ENCODE results near the gene LTBP1.
"Not testable (repeated sequence)": the region's sequence is repeated elsewhere in the genome, so short reads cannot be mapped to it uniquely, and the experiment has no call there.

Gene LTBP1

GRCh38 chr2:32963941-32964340 lies 17.2 kb downstream of the LTBP1 start:
- DNase-seq (ENCODE audit: low read depth, low spot score), result no peak

GRCh38 chr2:32965523-32966171 lies 18.9 kb downstream of the LTBP1 start:
- no peak for DNase-seq (ENCODE audit: low read depth, low spot score)

DNA sequence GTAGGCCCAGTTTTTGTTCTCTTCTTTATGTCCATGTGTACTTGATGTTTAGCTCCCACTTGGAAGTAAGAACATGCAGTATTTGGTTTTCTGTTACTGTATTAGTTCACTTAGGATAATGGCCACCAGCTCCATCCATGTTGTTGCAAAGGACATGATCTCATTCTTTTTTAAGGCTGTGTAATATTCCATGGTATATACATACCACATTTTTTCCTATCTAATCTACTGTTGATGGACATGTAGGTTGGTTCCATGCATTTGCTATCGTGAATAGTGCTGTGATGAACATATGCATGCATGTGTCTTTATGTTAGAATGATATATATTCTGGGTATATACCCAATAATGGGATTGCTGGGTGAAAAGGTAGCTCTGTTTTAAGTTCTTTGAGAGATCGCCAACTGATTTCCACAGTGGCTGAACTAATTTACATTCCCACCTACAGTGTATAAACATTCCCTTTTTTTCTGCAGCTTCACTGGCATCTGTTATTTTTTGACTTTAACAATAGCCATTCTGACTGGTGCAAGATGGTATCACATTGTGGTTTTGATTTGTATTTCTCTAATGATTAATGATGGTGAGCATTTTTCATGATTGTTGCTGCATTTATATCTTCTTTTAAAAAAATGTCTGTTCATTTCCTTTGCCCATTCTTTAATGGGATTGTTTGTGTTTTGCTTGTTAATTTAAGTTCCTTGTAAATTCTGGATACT lies 22.9 kb downstream of the LTBP1 start:
- no peak for DNase-seq (ENCODE audit: low read depth, low spot score)

DNA sequence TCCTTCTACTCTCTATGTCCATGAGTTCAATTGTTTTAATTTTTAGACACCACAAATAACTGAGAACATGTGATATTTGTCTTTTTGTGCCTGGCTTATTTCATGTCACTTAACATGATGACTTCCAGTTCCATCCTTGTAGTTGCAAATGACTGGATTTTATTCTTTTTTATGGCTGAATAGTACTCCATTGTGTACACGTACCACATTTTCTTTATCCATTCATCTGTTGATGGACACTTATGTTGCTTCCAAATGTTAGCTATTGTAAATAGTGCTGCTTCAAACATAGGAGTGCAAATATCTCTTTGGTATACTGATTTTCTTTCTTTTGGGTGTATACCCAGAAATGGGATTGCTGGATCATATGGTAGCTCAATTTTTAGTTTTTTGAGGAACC lies 27.0 kb downstream of the LTBP1 start:
- DNase-seq (ENCODE audit: low read depth, low spot score), result not testable (repeated sequence)

- DNase-seq (ENCODE audit: low read depth, low spot score), result no peak
Observed at GRCh38 chr2:32976409-32977063, 29.8 kb downstream of the LTBP1 start.

DNA sequence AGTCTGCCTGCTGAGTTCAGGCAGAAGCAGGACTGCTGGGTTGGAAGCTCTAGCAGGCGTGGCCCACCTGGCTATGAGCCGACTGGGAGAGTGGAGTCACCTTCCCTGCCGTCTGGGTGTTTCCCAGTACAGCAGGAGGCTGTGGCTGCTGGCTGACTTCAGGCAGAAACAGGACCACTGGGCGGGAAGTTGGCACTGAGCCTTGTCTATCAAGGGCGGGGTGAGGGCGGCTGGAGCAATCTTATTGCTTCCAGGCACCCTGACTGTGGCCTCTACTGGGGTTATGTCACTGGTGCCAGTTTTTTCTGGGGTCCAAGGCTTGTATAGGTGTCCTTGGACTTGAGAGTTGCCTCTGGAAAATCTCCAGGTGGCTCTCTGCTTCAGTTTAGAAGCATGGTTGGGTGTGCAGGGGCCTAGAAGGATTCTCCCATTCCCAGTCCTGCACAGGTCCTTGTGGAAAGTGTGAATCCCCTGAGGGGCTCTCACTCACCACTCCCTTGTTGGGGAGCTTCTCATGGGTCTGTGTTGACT lies 30.5 kb downstream of the LTBP1 start:
- no peak for DNase-seq (ENCODE audit: low read depth, low spot score)

- DNase-seq (ENCODE audit: low read depth, low spot score), result no peak
Observed at GRCh38 chr2:32981612-32982011, 34.9 kb downstream of the LTBP1 start.

DNA sequence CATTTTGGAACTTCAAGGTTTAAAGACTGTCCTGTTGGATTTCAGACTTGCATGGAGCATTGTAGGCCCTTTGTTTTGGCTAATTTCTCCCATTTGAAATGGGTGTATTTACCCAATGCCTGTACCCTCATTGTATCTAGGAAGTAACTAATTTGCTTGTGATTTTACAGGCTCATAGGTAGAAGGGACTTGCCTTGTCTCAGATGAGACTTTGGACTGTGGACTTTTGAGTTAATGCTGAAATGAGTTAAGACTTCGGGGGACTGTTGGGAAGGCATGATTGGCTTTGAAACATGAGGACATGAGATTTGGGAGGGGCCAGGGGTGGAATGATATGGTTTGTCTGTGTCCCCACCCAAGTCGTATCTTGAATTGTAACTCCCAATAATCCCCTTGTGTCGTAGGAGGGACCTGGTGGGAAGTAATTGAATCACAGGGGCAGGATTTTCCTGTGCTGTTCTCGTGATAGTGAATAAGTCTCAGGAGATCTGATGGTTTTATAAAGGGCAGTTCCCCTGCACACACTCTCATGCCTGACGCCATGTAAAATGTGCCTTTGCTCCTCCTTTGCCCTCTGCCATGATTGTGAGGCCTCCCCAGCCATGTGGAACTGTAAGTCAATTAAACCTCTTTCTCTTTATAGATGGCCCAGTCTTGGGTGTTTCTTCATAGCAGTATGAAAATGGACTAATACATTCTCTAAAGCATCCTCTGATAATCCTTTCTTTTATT lies 36.6 kb downstream of the LTBP1 start:
- DNase-seq (ENCODE audit: low read depth, low spot score), result not testable (repeated sequence)

DNA sequence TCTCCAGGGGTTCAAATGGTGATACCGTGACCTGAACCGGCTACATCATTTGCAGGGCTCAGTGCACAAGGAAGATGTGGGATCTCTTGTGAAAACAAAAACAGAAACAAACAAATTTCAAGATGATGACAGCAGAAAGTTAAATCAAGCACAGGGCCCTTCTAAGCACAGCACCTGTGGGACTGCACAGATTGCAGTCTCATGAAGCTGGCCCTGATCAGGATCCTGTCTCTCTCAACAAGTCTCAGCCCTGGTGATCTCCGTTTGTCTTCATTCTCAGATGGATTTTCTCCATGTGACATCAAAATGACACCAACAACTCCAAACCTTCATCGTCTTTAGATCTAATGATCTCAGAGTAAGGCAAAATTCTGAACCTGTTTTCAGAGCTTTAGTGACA lies 39.7 kb downstream of the LTBP1 start:
- no peak for DNase-seq (ENCODE audit: low read depth, low spot score)

- DNase-seq (ENCODE audit: low read depth, low spot score), result no peak
Observed at GRCh38 chr2:32988525-32988924, 41.8 kb downstream of the LTBP1 start.

GRCh38 chr2:32990556-32990955 lies 43.8 kb downstream of the LTBP1 start:
- DNase-seq (ENCODE audit: low read depth, low spot score), result no peak

DNA sequence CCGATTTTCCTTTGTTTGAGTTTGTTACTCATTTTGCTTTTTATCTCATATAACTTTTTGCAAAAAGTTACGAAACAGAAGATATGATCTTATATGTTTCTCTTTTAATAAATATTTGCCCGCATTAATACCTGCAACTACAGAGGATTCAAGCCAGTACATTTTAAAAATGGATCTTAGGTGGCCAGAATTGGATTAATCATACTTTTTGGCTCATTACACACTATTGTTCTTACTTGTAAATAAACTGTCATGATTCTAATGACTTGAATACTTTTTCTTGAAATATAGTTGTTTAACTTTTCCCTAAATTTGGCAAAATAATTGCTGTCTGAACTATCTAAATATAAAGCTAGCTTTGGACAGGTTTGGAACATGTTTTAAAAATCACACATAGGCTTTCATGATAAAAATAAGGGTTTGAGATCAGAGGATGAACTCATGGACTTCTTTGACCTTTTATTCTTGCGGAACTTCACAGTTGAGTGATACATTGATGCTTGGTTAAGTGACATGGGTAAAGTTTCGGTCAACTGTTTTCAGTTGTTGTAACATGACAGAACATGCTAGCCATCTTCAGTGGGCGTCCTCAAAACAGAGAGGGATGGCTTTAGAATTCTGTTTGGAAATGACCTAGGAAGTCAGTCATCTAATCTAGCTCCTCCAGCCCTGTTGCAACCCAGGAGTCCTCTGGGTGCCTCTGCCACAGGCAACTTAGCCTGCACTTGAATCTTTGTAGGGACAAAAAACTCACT lies 44.5 kb downstream of the LTBP1 start:
- DNase-seq (ENCODE audit: low read depth, low spot score), result no peak

DNA sequence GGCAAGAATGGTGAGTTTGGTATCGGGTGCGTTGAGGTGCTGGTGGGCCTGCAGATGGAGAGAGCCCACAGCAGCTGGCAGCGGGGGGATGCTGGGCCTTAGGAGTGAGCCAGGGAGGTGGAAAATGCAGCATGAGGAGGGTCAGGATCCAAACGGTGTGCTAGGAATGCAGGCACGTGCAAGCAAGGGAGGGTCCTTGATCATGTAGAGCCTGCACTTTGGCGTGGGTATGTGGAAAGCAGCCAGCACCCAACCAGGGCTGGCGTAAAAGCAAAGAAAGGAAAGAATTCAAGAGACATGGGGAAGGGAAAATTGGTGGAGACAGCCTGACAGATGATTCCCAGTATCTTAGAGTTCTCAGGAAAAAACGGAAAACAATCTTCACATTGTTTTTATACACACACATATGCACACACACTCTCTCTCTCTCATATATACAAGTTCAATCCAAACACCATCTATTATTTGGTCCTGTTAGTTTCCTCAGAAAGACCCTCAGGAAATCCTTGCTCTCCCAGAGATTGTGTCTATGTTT lies 46.3 kb downstream of the LTBP1 start:
- no peak for DNase-seq (ENCODE audit: low read depth, low spot score)

DNA sequence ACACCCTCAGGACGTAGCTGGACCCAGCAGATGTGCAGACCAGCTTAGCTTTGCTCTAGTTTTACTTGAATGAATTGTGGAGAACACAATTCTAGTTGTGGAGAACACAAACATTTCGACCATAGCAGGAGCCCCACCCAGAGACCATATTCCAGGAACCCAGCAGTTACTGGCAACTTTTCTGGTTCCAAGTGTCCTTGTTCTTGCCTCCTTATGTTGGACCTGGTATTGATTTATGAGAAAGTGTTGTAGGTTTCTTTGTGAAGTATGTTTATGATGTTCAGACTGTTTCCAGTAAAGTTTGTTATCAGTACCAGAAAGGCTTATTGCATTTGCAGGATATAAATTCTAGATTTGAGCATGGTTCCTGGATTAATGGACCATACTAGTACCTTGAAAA lies 51.0 kb downstream of the LTBP1 start:
- no peak for DNase-seq (ENCODE audit: low read depth, low spot score)

- DNase-seq (ENCODE audit: low read depth, low spot score), result no peak
Observed at GRCh38 chr2:33000986-33001385, 54.2 kb downstream of the LTBP1 start.

DNA sequence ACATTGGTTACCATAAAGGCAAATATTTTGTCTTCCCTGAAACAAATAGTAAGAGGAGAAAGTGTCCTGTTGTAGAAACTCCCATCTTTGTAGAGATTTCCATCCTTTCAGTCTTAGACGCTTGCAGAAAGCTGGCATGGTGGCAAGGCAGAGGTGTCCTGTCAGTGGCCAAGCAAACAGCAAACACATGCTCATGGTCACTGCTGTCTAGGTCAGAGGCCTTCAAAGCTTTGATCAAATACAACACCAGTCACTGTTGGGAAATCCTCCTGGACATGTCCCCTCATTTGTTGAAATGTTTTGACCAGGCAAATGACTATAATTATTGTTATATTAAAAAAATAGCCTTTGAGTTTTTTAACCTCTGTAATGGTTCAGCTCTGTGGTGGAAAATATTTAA lies 55.1 kb downstream of the LTBP1 start:
- no peak for DNase-seq (ENCODE audit: low read depth, low spot score)

DNA sequence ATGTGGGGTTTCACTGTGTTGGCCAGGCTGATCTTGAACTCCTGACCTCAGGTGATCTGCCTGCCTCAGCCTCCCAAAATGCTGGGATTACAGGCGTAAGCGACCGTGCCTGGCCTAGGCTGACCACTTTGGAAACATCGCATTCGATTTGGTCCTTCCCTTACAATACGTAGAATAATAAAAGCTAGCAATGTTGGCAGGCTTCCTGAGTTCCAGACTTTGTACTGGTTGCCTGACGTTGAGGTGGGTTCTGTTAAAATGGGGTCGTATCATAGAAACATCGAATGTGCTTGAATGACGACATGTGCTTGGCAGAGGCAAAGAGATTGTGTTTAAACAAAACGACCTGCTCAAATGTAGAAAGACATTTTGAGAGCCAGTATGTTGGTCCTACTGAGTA lies 56.1 kb downstream of the LTBP1 start:
- no peak for DNase-seq (ENCODE audit: low read depth, low spot score)

GRCh38 chr2:33005057-33005456 lies 58.3 kb downstream of the LTBP1 start:
- DNase-seq (ENCODE audit: low read depth, low spot score), result no peak

GRCh38 chr2:33008716-33009115 lies 62.0 kb downstream of the LTBP1 start:
- DNase-seq (ENCODE audit: low read depth, low spot score), result no peak

DNA sequence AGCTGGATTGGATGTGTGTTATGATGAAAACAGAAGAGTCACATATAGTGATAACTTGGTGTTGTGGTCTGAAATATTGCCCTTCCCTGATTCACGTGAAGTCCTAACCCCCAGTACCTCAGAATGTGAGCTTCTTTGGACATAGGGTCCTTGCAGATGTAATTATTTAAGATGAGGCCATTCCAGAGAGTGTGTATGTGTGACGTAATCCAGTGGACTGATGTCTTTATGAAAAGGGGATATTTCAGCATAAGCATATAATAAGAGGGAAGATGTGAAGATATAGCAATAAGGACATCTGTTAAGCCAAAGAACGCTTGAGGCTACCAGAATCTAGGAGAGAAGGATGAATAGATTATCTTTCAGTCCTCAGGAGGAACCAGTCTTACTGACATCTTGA lies 62.5 kb downstream of the LTBP1 start:
- no peak for DNase-seq (ENCODE audit: low read depth, low spot score)

DNA sequence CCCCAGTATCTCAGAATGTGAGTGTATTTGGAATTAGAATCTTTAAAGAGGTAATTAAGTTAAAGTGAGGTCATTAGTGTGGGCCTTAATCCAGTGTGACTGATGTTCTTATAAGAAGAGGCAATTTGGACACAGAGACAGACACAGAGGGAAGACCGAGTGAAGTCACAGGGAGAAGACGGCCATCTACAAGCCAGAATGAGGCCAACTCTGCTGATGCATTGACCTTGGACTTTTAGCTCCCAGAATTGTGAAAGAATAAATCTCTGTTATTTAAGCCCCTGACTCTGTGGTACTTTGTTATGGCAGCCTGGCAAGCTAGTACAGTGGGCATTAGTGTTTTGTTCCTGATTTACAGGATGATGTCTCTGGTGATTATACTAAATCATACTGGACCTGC lies 64.6 kb downstream of the LTBP1 start:
- DNase-seq (ENCODE audit: low read depth, low spot score), result no peak
